GM12891 (cell line): ENCODE measurements around the gene PTPRD.

Experiments
- POLR2A ChIP-seq: IDR thresholded peaks from 2 replicates; pipeline ENCODE4 v1.6.1; 2011; ENCODE audit warnings: low read depth, low read length, control low read depth
- POLR2AphosphoS5 ChIP-seq: IDR thresholded peaks from 2 replicates; pipeline ENCODE4 v1.6.1; 2011; ENCODE audit warnings: low read depth, low read length, control low read depth
- POU2F2 ChIP-seq: IDR thresholded peaks from 2 replicates; pipeline ENCODE4 v1.6.1; 2011; ENCODE audit warnings: low read depth, mild to moderate bottlenecking, control low read depth, low read length, moderate library complexity
- SPI1 ChIP-seq: IDR thresholded peaks from 2 replicates; pipeline ENCODE4 v1.6.1; 2011; ENCODE audit warnings: low read depth, low read length, control low read depth

GRCh38 chr9:8564960-8565359 is 2047.8 kb downstream of the PTPRD start:
- TF ChIP-seq POU2F2: no peak
- TF ChIP-seq POLR2A: no peak
- no peak for TF ChIP-seq POLR2AphosphoS5
- no peak; the same call in 1 of the 2 replicates for TF ChIP-seq SPI1
